Medulla oblongata (tissue), 1 donor: Measurements from ENCODE around the gene WDR86.

ENCODE experiments used
- DNase-seq: peaks from one replicate; pipeline ENCODE4 v3.0.0-alpha.2; 2015; ENCODE audit errors: extremely low spot score

The WDR86 gene

DNA sequence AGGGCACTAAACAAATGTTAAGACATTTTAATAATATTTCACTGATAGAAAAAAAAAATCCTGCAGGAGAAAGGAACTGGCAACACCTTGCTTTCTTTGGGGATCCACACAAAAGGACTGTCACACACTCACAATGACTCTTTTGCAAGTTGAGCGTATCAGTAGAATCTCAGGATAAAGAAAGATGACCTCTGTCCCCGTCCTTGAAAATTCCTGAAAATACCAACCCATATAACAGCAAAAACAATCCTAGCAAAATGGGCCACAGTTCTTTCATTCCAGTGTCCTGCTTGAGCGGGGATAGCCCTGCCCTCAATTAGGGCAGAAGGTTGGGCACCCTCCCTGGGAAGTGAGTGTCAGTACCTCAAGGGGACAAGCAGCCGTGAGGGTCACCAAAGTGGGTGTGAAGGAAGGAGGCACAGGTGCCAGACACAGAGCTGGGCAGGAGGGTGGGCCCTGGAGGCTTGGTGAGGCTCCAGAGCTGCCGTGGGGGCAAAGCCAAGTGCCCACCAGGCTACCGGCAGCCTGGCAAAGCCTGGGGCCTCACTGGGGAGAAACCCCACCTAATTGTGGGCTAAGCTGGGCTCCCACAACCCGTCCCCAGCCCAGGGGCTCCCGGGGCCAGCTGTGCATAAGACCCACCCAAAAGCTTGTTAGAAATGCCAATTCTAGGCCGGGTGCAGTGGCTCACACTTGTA, 2.8 kb downstream of the WDR86 start:
- DNase-seq = no peak

DNA sequence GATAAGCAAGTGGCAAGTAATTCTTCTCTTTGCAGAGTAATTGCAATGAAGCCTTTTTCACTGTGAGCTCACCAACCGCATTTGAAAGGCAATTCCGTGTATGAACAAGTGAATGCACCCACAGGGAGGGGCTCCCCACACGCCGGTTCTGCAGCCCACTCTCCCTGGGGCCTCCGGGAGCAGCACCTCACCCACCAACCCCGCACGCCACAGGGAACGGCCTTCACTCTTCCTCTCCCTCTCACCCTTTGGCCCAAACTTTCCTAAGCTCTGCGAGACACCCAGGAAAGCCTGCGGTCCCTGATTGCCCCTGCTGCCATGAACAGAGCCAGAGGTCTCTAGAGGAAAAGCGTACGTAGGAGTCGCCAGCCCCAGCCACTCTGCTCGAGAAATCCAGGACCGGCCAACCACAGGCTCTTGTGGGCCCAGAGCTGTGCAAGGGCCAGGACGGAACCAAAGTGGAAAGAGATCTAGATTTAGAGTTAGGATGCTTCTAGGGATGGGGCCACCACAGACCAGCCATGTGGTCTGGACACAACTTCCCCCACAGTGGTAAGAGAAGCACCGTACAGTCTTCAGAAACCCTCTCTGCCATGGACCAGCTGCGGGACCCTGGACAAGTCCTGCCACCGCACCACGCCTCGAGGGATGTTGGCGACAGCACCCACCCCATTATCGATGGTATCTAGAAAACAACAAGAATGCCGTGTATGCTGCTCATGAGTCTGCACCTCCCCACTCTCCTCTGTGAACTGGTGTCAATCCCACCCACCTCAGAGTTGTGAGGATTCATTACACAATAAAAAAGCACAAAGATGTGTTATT, 3.6 kb downstream of the WDR86 start:
- DNase-seq = no peak

DNA sequence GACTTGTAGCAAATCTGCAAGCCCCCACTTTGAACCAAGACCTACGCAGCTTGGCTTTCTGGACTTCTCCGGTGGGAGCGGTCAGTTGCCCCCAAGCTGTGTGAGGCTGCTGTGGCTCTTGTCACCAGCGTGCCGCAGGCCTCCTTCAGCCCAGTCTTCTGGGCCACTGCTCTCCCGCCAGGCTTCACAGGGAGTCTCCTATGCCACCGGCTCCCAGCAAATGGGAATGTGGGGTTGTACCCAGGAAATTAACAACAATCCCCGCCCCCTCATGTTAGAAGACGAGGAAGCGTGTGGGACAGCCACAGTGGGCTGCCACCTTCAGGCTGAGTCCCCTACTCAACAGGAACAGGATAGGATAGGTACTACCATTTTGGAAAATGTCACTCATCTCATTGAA, 4.2 kb downstream of the WDR86 start:
- no peak for DNase-seq

DNA sequence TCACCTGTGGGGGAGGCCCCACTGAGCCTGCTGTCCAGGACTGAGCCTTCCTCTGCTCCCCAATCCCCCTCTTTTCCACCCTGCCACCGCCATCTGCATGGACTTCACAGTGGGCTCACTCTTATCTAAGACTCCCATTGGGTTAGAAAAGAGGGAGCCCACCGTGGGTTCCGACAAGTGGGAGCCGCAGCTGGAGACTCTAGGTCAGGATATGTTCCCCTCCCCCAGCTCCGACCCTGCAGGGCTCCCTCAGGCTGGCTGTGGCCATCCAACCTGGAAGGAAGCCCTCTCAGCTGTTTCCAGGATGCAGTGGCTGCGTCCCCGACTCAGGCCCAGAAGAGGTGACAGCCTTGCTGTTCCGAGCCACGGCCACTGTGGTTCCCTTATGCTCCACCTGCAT, 4.8 kb downstream of the WDR86 start:
- DNase-seq = no peak

DNA sequence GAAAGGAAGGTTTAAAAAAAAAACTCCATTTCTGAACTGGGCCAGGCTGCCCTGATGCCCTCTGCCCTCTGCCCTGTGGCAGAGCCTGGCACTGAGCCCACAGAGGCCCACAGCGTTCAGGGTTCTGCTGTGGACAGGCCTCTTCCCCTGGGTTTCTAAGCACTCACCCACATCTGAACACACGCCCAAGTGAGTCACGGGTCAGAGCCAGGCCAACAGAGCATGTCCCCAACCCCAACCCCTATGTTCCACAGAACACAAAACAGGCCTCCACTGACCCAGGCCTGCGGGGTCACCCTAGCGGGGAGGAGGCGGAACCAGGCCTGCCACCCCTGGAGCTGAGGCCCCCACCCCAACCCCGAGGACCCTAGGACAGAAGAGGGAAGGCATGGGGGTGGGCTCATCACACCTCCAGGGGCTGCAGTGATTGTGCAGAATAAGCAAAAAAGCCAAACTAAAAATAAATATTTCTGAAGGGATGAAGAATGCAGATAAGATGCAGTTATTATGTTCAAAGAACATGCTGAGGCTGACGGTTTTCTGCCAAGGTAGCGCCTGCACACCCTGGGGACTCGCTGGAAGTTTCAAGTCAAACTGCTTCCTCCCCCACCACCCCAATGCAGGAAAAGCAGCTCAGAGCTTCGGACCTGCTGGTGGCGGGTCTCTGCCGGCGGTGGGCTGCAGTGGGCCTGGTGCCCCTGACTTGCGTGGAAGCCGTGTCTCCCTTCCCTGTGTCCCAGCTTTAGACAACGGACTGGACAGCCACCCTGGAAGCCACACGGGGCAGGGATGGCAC, 5.4 kb downstream of the WDR86 start:
- DNase-seq = no peak

DNA sequence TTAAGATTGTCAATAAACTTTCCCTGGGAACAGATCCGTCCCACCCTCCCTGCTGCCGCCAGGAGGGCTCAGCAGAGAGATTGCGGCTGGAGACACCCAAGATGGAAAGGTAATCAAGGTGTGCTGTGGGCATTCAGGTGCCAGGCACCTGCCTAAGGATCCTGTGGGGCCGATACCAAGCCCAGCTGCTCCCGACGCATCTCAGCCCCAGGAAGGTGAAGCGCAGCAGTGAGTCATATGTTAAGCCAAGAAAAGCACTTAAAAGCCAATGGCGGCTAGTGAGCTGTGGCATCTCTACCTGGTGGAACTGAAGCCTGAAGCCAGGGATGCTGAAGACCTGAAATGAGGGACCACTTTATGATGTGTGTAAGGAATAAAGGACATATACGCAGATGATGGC, 6.1 kb downstream of the WDR86 start:
- DNase-seq = no peak

DNA sequence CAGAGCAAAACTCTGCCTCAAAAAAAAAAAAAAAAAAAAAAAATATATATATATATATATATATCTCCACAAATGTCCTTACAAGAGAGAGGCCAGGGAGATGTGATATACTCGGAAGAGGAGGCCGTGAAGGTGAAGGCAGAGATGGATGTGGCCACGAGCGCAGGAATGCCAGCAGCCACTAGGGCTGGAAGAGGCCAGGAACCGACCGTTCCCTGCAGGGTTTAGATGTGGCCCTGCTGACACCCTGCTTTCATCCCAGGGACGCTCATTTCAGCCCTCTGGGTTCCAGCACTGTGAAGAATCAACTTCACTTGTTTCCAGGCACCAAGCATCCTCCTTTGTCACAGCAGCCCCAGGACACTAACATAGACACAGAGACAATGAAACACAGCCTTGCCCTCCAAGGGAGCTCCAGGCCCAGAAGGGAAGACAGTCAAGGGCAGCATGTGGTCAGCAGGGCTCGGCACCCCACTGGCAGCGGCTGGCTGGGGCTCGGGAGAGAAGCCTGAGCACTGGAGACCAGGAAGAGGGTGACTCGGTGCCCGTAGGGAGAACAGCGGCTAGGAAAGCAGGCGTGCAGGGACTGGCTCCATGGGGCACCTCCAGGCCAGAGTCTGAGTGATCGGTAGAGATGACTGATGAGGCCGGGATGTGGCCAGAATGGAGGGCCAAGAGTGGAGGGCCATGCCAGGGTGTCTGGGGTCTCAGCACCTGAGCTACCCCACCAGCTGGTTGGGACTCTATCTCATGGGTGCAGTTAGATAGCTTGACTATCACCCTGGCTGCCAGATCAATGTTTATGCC, 7.6 kb downstream of the WDR86 start:
- no peak for DNase-seq

DNA sequence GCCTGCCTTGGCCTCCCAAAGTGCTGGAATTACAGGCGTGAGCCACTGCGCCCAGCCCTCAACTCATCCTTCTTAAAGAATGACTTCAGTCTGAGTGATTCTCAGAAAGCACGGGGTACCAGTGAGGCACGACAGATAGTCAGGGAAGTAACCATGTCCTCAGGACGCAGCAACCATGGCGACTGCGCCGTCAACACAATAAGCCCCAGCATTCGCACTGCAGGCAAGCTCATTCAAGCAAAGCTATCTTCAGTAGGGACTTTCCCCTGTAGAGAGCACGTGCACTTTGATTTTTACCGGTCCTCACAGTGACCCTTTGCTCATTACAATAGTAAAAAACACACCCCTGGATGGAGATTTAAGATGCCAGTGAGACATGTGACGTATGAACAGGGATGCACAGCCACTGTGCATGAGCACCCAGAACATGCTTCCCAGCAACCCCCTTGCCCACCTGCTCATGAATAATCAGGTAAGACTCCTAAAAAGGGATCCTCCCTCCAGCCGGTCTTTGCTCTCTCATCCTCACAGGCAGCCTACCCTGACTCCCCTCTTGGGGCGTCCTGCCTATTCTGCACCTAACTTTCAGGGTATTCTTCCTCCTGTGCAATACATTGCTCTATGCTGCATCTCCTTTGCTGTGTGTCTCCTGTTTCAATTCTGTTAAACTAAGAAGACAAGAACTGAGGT, 9.1 kb downstream of the WDR86 start:
- DNase-seq = no peak

DNA sequence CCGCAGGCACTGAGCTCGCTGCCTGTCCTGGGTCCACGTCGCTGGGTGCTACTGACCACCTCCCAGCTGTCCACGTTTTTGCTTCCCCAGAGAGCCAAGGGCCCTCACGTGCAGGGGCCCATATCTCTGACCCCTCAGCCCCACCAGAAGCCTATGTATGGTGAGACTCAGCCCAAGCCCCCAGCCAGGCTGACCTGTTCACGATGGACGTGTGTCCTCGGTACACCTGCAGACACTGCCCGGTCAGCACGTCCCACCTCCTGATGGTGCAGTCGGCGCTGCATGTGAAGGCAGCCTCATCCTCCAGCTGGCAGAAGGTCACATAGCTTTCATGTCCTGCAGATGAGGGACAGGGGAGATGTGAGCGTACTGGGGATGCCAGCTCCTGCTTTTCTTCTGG, 9.9 kb downstream of the WDR86 start:
- DNase-seq = no peak

DNA sequence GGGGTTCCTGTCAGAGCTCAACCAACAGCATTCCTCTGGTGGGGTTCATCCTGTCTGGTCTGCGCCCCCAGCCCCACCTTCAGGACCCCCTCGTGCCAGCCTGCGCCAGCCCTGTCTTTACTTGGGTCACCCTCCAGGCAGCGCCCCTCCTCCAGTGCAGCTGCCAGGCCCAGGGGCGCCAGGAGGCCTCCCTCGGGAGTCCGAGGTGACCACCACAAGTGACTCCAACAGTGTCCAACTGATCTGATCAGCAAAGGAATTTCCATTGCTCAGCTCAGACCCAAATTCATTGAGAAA, 10.6 kb downstream of the WDR86 start:
- DNase-seq = no peak

DNA sequence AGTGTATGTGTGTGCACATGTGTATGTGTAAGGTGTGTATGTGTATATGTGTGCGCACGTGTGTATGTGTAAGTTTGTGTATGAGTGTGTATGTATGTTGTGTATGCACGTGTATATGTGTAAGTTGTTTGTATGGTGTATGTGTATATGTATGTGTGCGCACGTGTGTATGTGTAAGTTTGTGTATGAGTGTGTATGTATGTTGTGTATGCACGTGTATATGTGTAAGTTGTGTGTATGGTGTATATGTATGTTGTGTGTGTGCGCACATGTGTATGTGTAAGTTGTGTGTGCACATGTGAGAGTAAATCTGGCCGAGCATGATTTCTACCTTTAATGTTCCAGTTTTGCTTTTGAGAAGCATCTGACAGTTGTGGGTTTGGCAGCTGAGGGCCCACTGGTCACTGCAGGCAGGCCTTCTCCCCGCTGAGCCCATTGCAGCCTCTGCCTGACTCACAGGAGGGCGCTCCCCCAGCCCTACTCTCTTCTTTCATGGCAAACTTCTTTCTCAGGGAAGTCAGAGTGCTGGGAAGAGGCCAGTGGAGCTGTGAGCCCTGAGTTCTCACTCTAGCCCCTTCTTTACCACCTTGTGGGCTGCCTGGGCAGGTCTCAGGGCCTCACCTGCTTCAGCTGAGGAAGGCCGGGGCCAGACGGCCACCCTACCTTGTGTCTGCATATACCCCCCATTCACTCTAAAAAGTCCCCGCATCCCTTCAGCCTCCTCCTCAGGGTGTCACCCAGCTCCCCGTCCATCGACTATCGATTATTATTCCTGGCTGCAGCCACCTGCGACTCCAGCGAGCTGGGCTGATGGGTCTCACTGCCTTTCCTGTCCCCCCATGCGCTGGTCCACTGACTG, 11.2 kb downstream of the WDR86 start:
- DNase-seq = no peak

DNA sequence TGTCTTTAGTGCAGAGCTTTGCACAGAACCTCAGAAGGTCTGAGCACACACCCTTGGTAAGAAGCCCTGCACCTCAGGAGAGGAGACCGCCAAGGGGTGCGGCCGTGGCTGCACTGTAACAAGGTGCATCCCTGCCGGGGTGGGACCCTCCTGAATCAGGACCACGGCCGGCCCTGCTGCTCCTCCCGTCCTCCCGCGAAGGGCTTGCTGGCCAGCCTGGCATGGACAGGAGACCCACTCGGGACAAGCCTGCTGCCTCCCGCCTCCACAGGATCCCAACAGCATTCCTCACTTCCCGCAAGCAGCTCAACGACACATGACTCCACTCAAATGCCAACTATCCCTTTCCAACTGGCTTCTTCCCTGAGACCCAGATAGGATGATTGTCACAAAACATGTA, 12.8 kb downstream of the WDR86 start:
- DNase-seq = no peak

DNA sequence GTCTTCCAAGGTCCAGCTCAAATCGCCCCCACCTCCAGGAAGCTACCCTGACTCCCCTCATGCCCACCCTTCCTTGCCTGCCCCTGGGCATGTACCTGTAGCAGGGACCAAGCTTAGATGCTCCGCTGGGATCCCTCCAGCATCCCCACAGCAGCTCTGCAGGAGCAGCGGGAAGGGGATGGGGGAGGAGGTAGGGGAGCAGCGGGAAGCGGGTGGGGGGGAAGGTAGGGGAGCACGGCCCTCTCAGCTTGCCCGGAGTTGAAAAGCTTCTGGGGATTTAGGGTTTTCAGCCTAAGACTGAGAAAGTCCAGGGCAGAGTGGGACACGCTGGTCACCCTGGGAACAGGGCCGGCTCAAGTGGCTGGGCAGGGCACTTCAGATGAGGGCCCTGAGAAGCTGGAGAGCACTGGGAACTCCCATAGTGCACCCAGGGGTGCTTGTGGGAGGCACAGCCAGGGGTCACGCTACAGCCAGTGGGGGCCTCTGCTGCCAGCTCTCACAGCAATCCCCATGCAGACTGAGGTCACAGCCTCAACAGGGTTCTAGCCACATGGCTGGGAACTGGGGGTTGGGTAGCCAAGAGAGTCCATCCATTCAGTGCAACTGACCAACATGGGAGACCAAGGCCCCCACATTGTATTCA, 13.4 kb downstream of the WDR86 start:
- no peak for DNase-seq

DNA sequence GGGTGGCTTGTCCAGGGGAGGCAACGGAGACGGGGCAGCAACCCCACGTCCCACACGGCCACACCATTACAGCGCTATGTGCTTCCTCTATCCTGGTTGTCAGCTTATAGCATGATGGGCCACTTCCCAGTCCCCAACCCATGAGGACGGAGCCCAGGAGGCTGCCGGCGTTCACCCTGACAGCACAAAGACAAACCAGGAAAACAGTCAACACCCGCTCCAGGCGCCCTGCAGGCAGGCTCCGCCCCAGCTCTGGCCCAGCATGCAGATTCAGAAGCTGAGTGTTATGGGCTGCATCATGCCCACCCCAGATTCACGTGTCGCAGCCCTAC, 14.8 kb downstream of the WDR86 start:
- no peak for DNase-seq

DNA sequence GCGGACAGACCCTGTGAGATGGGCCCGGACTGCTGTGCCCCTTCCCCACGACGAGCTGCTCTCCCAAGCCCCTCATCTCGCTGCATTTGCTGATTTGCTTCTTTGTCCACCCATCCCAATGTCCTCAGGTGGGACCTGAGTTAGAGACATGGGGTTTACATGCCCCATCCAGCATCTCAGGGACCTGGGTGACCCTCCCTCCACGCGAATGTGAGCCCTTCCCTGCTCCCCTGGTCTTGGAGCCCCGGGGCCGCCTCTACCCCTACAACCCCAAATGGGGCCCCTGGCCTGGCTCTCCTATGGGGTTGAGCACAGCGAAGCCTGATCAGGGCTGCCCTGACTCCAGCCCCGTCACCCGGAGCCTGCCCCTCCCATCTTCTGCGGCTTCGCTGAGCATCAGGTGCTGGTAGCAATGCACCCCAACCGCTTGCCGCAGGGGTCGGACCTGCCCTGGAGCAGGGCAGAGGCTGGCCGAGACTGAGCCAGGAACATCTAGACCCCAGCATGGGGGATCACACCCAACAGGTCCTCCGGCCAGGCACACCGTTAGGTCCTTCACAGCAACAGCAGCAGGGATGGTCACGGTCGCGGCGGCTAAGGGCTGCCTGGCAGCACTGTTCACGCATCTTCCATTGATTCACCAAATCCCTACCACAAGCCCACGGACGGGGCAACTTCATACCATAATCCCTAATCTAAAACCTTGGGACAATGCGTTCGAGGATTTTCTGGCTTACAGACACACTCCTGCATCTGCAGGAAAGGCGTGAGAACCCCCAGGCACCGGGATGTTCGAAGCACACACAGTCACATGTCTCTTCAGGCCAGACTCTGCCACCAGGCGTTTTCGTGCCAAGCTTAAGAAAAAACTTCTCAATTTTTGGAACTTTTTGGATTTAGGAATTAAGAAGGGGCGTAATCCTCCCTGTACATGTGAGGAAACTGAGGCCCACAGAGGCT, 15.5 kb downstream of the WDR86 start:
- no peak for DNase-seq

DNA sequence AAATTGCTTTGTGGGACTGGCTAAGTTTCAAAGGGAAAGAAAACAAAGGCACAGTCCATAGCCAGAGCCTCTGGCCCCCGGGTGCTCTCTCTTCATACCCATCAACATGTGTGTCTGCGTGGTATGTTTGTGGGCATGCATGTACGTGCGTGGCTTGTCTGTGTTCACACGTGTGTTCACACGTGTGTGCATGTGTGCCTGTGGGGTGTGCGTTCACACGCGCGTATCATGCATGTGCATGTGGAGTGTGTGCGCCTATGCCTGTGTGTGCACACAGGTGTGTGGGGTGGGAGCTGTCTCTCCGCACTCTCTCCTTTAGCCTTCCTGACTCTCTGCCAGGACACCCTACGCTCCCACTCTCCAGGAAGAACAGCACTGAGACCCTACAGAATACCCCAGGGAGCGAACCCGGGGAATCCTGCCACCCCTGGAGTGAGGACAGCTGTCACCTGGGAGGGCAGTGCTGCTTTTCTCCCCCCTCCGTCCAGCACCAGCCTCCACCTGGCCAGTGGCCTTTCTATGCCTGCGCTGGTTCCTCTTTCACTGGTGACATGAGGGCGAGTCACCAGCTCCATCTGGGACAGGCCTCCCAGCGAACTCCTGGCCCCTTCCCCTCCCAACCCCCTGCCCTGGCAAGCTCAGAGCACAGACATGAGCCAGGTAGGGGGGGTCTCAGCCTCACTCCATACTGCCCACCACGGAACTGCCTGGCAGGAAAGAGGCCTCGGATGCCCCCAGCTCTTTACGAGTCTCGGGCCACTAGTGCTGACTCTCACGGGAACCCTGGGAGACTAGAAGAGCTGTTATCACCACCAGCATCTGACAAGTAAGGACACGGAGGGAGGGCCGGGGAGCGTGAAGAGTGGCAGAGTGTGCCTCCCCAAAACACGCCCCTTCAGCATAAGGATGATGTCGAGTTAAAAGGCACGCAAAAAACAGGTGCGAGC, 16.5 kb downstream of the WDR86 start:
- DNase-seq = no peak

DNA sequence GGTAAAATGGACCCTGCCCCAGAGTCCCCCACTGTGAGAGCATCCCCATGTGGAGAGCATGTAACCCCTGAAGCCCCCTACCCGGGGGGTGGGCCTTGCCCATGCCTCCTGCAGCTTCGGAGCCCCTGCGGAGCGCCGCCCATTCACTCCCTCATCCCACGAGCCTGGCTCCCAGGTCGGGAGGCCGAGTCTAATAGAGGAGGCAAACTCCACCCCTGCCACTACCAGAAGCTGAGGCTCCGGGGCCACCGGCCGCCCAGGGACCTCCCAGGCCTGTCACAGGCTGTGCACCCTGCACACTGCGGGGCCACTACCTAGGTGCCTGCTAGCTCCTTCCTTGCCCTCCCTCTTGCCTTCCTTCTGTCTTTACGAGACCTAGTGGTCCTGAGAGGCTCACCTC, 17.4 kb downstream of the WDR86 start:
- DNase-seq = no peak

DNA sequence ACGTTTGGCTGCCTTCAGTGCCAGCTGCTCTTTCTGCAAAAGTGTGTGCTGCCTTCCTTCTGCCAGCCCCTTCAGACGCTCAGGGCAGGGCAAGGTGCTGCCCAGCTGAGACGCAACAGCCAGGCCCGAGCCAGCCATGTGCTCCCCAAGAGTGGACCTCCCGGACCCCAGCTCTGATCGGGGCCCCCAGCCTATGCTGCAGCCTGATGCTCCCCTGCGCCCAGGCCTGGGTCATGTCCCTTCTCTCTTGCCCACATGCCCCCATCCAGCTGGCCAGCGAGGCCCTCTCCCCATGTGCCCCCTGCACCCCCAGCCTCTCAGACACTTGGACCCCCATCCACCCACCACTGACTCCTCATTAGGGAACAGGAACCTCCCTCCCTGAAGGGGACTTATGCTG, 17.8 kb downstream of the WDR86 start:
- DNase-seq = no peak
